ENCODE data around the gene ABR.
A peak's percentile ranks its signal among the peaks of the same experiment; 100 is the strongest.

- TF ChIP-seq CTCF (IDR thresholded peaks at IDR 0.05) (peak in 3 of 4 experiments; percentile 13 to 56 (median 46)), POLR2A (IDR thresholded peaks at IDR 0.05) (no peak)
These were observed 32.1 kb downstream of the ABR start for GRCh38 chr17:1147664-1148063.

Measured in prostate gland (tissue), 2 donors.